HepG2 (cell line): ENCODE measurements around the gene NAPSA. TPM values are rescaled to one million over a fixed set of nuclear protein-coding genes. Genes with fewer than 3 reads are reported as not detected.

Source experiments
- ATRX ChIP-seq: sonication (generic); formaldehyde crosslinking; IDR thresholded peaks from 2 replicates; pipeline ENCODE4 v1.4.0; 2020; ENCODE audit warnings: missing genetic modification reagents, borderline replicate concordance
- BCL6 ChIP-seq: IDR thresholded peaks from 2 replicates; pipeline ENCODE4 v1.6.1; 2016; ENCODE audit warnings: missing genetic modification reagents, missing compliant biosample characterization
- FOXK2 ChIP-seq: fragments of 450-650 bp; IDR thresholded peaks from 2 replicates; pipeline ENCODE4 v1.6.1; 2016
- GABPB1 ChIP-seq: IDR thresholded peaks from 2 replicates; pipeline ENCODE4 v1.6.1; 2016; ENCODE audit warnings: mild to moderate bottlenecking, missing genetic modification reagents, moderate library complexity, missing compliant biosample characterization
- NONO ChIP-seq, 2 experiments: fragments of 450-650 bp in 1 of 2; sonication (generic) in 1 of 2; formaldehyde crosslinking in 1 of 2; IDR thresholded peaks in 1 of 2; conservative IDR thresholded peaks in 1 of 2; 2 replicates each; pipeline versions ENCODE4 v1.6.1 to v1.8.0; 2017 to 2022; ENCODE audit warnings: mild to moderate bottlenecking in 1 of 2, missing genetic modification reagents in 1 of 2, moderate library complexity in 1 of 2
- POGK ChIP-seq: sonication (generic); formaldehyde crosslinking; conservative IDR thresholded peaks from 2 replicates; pipeline ENCODE4 v1.8.0; 2022; ENCODE audit warnings: mild to moderate bottlenecking, moderate library complexity, missing genetic modification reagents
- TFDP2 ChIP-seq: sonication (generic); formaldehyde crosslinking; IDR thresholded peaks from 2 replicates; pipeline ENCODE4 v1.4.0; 2020; ENCODE audit warnings: missing genetic modification reagents
- TP53 ChIP-seq: sonication (generic); formaldehyde crosslinking; conservative IDR thresholded peaks from 2 replicates; pipeline ENCODE4 v1.4.0; 2020; ENCODE audit warnings: missing genetic modification reagents
- ZFX ChIP-seq: sonication (generic); formaldehyde crosslinking; IDR thresholded peaks from 2 replicates; pipeline ENCODE4 v1.4.0; 2020; ENCODE audit warnings: mild to moderate bottlenecking, low read depth, missing genetic modification reagents, moderate library complexity
- ZNF143 ChIP-seq: sonication (generic); formaldehyde crosslinking; IDR thresholded peaks from 2 replicates; pipeline ENCODE4 v1.4.0; 2020; ENCODE audit warnings: missing genetic modification reagents
- ZNF318 ChIP-seq: sonication (generic); formaldehyde crosslinking; IDR thresholded peaks from 2 replicates; pipeline ENCODE4 v1.4.0; 2020; ENCODE audit warnings: mild to moderate bottlenecking, missing genetic modification reagents
- ZNF329 ChIP-seq: sonication (generic); formaldehyde crosslinking; IDR thresholded peaks from 2 replicates; pipeline ENCODE4 v1.9.0; 2021; ENCODE audit warnings: low read depth, mild to moderate bottlenecking, missing genetic modification reagents
- ZNF446 ChIP-seq: sonication (generic); formaldehyde crosslinking; IDR thresholded peaks from 2 replicates; pipeline ENCODE4 v1.5.0; 2020; ENCODE audit warnings: mild to moderate bottlenecking, missing genetic modification reagents
- ZNF460 ChIP-seq: sonication (generic); formaldehyde crosslinking; IDR thresholded peaks from 2 replicates; pipeline ENCODE4 v1.5.1; 2020; ENCODE audit warnings: missing genetic modification reagents, mild to moderate bottlenecking, borderline replicate concordance
- ZNF546 ChIP-seq: sonication (generic); formaldehyde crosslinking; conservative IDR thresholded peaks from 2 replicates; pipeline ENCODE4 v1.8.1; 2023; ENCODE audit warnings: mild to moderate bottlenecking, missing genetic modification reagents
- ZNF747 ChIP-seq: sonication (generic); formaldehyde crosslinking; IDR thresholded peaks from 2 replicates; pipeline ENCODE4 v1.8.1; 2023; ENCODE audit warnings: missing genetic modification reagents, mild to moderate bottlenecking, borderline replicate concordance
- polyA plus RNA-seq, 8 experiments: library from polyadenylated mRNA; depleted of rRNA in 3 of 8; stranded (reverse) in 7 of 8; unstranded in 1 of 8; fragments of >200 nt; fragmentation: Illumina TruSeq in 4 of 8; extraction: Trizol in 4 of 8; gene quantifications; 2 replicates each; pipeline versions ENCODE4 v1.2.1 to v1.2.3, GENCODE V29; 2011 to 2016; ENCODE audit warnings: low read depth in 4 of 8, missing spikeins in 1 of 8, mixed read lengths in 1 of 8; ENCODE audit not compliant: insufficient read depth in 1 of 8
- total RNA-seq, 5 experiments: library from RNA; depleted of rRNA; stranded (reverse); fragments of >200 nt; fragmentation: Illumina TruSeq; extraction: Trizol; gene quantifications; 2 replicates each; pipeline ENCODE4 v1.2.3, GENCODE V29; 2016; ENCODE audit warnings: low read depth in 1 of 5

NAPSA gene
- total and polyA plus RNA-seq, 2 of the 13 experiments (the other 11 are each of a cell fraction or from before 2014, with no cell fraction given): not detected

- TF ChIP-seq ZNF143 (CRISPR knock-in tag) (peak; percentile 99), TP53 (CRISPR knock-in tag) (no peak), POGK (CRISPR knock-in tag) (peak; percentile 58), FOXK2 (no peak), ZNF460 (CRISPR knock-in tag) (no peak), GABPB1 (peak; percentile 69), ZNF446 (CRISPR knock-in tag) (no peak), TFDP2 (CRISPR knock-in tag) (no peak), BCL6 (CRISPR knock-in tag) (no peak), NONO (IDR thresholded peaks at IDR 0.05) (no peak), NONO (CRISPR knock-in tag; conservative IDR thresholded peaks at IDR 0.05) (peak; percentile 37; the same call in 1 of the 2 replicates), ZNF546 (CRISPR knock-in tag) (no peak), ZNF318 (CRISPR knock-in tag) (no peak), ZNF747 (CRISPR knock-in tag) (no peak), ATRX (CRISPR knock-in tag) (no peak), ZFX (peak; percentile 67; the same call in 1 of the 2 replicates), ZNF329 (CRISPR knock-in tag) (0 out of 2 replicates have a peak, but pooled peaks have one; percentile 16)
Measured at GRCh38 chr19:50333235-50333736, 32.2 kb downstream of the NAPSA start (continued).
